ENCODE results near the gene SLC16A5.

DNA sequence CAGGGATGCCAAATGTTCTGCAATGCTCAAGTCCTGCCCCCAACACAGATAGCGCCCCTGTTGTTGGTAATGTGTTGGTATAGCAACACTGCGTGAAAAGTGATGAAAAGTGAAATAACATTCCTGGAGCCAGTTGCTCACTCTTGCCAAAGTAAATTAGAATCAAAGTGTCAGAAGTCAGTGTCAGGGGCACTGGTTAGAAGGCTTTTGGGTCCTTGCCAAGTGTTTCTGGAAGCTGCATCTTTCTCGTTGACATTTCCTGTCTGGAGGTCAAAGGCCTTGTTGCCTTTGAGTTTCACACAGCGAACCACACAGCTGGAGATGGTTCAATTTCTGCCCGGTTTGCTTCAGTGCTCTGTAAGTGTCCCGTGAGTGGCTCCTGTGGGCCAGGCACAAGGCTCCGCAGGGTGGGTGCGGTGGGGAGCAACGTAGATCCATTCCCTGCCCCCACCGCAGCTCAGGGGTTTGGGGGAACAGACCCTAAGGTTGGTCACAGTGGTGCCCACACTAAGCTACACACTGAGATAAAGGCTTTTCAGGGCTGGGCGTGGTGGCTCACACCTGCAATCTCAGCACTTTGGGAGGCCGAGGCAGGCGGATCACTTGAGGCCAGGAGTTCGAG lies 3.6 kb upstream of the SLC16A5 start:
- TF ChIP-seq, protein P1, sequence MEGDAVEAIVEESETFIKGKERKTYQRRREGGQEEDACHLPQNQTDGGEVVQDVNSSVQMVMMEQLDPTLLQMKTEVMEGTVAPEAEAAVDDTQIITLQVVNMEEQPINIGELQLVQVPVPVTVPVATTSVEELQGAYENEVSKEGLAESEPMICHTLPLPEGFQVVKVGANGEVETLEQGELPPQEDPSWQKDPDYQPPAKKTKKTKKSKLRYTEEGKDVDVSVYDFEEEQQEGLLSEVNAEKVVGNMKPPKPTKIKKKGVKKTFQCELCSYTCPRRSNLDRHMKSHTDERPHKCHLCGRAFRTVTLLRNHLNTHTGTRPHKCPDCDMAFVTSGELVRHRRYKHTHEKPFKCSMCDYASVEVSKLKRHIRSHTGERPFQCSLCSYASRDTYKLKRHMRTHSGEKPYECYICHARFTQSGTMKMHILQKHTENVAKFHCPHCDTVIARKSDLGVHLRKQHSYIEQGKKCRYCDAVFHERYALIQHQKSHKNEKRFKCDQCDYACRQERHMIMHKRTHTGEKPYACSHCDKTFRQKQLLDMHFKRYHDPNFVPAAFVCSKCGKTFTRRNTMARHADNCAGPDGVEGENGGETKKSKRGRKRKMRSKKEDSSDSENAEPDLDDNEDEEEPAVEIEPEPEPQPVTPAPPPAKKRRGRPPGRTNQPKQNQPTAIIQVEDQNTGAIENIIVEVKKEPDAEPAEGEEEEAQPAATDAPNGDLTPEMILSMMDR (IDR thresholded peaks at IDR 0.05; ENCODE audit: low read depth, low read length): no peak
- TF ChIP-seq, protein P2, sequence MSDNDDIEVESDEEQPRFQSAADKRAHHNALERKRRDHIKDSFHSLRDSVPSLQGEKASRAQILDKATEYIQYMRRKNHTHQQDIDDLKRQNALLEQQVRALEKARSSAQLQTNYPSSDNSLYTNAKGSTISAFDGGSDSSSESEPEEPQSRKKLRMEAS (IDR thresholded peaks at IDR 0.05; ENCODE audit: low read depth, low read length): no peak

Data from NB4 (cell line).